GM23248 (cell line): Measurements from ENCODE around the gene NIPA2.

Experiments
- EZH2 ChIP-seq: fragments of 200-600 bp; sonication (generic); IDR thresholded peaks from 2 replicates; pipeline ENCODE4 v1.6.1; 2018; ENCODE audit warnings: antibody characterized with exemption, mild to moderate bottlenecking; ENCODE audit not compliant: insufficient read depth, poor library complexity, severe bottlenecking
- EZH2phosphoT487 ChIP-seq: fragments of 200-600 bp; sonication (generic); IDR thresholded peaks from 2 replicates; pipeline ENCODE4 v1.6.1; 2018; ENCODE audit warnings: antibody characterized with exemption, moderate library complexity, mild to moderate bottlenecking, low read depth; ENCODE audit not compliant: insufficient read depth

- no peak for TF ChIP-seq EZH2
- TF ChIP-seq EZH2phosphoT487 = no peak
Measured at GRCh38 chr15:22916606-22917350, 78.3 kb downstream of the NIPA2 start.
